ENCODE measurements around the gene FARS2. TPM values are rescaled to one million over a fixed set of nuclear protein-coding genes. Genes with fewer than 3 reads are reported as not detected.

The FARS2 gene
- total RNA-seq, 1 donor from 2014 or later, result 25.4 TPM

GRCh38 chr6:5736016-5736738 is 474.9 kb downstream of the FARS2 start:
- DNase-seq, result no peak

DNA sequence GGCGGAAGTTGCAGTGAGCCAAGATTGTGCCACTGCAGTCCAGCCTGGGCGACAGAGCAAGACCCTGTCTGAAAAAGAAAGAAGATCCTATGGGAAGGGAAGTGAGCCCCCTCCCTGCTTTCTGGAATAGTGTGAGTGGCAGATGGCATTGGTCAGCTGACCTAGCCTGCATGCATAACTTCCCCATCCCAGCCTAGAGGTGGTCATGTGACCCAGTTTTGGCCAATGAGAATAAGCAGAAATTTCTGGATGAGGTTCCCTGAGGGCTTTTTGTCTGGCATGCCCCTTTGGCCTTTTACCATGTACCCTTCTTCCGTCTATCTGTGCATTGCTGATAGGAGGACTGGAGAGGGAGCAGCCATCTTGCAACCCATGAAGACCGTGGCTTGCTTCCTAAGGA is 476.1 kb downstream of the FARS2 start:
- no peak for DNase-seq

DNA sequence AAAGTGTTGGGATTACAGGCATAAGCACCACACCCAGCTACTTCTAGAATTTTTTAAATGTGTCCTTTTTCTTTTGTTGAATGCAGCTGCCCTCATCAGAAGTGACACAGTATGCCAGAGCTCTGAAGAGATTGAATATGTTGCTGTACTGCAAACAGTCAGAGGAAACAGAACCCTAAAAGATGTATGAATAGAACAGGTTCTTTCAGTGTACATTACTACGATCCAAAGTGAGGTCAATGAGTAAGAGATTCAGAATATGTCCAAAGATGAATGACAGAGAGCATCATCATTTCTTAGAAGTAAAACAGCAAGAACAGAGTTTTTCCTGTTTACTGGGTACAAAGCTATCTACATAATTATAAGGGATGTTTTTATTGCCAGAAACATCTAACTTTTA is 476.9 kb downstream of the FARS2 start:
- DNase-seq, result no peak

DNA sequence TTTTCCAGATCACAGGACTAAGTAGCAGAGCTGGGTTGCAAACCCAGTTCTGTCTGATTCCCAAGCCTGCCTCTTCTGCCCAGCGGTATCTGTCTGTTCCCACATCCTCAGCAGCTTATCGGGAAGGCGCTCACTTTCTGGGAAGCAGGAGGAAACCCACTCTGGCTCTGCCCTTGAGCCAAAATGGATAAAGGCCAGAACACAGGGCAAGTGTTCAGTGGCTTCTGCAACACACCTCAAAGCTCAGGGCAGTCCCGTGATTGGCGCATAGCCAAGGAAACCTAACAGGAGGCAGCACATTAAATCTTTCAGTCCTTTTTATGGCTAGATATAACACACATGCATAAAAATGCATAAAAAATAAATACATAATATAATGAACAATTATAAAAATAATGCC is 483.2 kb downstream of the FARS2 start:
- DNase-seq, result no peak

- no peak for DNase-seq
Observed at GRCh38 chr6:5745081-5745480, 483.8 kb downstream of the FARS2 start.

DNA sequence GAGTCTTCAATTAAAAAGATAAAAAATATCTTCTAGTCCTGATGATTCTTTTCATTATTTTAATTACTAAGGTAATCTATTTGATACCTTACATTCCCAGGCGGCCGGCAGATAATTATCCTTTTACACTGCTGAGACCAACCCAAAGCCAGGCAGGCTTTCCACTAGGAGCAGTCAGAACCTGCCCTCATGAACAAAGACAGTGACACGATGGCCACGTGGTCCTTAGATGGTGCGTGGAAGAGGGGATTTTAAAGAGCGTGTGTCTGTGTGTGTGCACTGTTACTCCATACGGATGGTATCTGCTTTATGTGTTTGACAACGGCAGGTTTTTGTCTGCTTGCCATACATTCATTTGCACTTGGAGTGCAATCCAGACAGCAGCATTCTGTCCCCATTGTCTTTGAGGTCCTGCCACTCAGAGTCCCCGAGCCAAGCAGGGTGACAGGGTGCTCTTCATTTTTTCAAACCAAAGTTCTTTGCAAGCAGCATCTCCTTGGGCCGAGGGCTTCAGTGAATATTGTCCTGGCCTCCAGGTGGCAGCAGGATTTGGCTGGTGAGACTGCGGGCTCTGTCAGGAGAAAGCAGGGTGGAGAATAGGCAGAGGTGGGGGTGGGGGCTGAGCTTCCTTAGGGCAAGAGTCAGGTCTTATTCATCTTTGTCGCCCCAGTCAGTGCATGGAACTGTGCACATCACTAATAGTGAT is 484.9 kb downstream of the FARS2 start:
- DNase-seq, result peak; percentile 34

- DNase-seq, result peak; percentile 57
Observed at GRCh38 chr6:5746759-5747130, 485.4 kb downstream of the FARS2 start.

DNA sequence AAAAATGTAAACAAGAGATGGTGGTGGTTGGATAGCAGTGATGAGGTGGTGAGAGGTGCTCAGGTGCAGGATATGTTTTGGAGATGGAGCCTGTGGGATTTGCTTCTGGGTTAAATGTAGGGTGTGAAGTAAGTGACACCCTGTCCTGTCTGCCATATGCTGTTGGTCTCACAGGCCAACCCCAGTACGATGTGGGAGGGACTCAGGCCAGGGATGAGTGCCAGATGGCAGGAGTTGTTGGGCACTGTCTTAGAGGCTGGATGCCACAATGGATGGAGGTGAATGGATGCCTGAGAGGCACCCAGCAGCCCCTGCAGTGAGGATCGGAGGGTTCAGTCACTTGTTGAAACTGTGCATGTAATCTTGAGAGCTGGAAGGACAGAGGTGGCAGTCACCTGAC is 486.1 kb downstream of the FARS2 start:
- no peak for DNase-seq

DNA sequence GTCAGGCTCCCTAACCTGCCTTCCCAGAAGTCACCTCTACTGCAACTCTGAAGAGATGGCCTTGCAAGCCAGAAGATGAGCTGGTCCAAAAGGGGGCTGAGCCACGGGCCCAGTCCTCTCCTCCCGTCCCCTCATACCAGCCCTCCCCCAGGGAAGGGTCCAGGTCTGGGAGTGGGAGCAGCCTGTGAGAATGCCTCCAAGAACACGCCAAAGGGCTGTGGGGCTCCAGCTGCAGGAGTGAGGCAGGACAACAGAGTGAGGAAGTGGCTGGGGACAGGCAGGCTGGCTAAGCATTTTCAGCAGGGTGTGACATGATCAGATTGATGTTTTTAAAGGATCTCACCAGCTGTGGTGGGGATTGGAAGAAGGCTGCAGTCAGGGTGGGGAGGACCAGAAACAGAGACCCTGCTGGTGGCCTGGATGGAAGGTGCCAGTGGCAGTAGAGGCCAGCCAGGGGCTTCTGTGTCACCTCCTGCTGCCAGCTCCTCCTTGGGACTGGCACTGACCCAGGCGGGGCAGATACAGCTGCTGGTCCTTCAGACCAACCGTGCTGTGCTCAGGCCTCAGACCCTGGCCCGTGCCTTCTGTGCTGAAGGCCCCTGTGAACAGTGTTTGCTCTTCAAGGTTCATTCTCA is 487.8 kb downstream of the FARS2 start:
- DNase-seq, result no peak

DNA sequence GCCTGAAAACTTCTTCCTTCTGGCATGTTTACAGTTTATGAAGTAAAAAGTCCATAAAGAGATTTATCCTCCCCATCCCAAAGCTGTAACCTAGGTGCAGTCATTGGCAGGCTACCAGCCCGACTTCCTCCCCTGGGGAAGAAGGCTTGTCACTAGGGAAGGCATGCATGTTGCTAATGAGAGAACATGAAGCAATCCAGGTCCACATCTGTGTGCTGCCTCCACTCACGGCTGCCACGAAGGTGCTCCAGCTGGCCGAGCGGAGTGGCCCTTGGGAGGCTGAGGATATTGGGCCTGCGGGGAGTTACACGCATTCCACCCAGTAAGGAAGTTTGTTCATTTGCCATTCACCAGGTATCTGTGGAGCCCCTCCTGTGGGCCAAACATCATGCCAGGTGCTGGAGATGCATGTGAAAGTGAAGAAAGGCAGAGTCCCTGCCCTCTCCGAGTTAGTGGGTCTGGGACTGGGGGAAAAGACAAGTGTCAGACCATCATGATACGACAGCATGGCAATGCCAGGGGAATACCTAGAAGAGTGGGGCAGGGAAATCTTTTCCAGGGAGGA is 488.4 kb downstream of the FARS2 start:
- no peak for DNase-seq

DNA sequence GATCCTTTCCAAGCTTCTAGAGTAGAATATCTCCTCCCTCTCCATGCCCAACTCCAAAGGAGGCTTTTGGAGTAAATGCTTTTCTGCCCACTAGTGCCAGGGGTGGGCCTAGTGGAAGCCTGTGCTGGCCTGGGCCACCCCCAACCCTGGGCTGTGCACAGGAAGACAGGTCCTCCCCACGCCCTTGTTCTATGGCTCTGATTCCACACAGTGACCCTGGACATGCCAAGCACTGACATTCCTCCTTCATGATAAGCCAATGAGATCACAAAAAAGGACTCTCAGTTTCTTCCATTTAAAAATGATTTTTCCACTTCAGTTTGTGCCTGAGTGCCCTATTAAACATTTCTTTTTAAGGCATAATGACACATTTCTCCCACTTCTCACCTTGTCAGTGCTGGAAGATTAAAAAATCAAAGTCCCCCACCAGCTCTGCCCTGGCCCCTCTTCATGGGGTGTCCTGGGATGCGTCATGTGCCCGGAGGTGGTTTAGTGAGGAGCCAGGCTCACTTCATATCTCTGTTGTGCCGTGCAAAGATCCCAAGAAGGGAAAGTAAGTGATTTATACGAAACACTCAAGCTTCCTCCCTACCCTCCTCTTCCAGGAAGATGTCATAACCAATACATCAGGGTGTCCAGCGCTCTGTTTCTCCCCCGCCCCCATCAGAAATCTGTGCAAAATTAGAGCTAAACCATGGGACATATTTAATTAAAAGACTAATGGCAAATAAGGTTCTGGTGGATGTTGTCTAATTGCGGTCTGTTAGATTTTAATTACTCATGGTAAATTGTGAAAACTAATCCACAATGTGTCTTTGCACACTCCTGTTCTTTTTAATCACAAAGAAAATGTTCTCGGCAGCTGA is 490.4 kb downstream of the FARS2 start:
- DNase-seq, result no peak

- DNase-seq, result peak; percentile 39
Observed at GRCh38 chr6:5752391-5752680, 491.0 kb downstream of the FARS2 start.

- no peak for DNase-seq
Observed at GRCh38 chr6:5753209-5753608, 491.9 kb downstream of the FARS2 start.

GRCh38 chr6:5754904-5755303 is 493.6 kb downstream of the FARS2 start:
- DNase-seq, result no peak

DNA sequence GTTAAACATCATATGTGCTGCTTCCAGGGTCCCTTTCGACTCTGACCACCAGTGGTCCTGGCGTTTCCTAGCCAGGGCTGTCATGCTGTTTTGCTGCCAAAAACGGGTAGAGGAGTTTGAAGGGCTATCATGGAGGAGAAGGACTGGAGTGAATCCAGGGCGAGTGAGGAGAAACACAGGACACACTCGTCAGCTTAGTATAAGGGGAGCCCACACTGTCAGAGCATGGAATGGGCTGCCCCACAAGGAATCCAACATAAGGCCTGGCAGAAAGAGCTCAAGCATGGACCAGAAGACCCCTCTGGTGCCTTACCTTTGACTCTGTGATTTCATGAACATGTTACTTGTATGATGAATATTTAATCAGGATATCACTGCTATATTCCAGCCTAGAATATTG is 498.3 kb downstream of the FARS2 start:
- no peak for DNase-seq

DNA sequence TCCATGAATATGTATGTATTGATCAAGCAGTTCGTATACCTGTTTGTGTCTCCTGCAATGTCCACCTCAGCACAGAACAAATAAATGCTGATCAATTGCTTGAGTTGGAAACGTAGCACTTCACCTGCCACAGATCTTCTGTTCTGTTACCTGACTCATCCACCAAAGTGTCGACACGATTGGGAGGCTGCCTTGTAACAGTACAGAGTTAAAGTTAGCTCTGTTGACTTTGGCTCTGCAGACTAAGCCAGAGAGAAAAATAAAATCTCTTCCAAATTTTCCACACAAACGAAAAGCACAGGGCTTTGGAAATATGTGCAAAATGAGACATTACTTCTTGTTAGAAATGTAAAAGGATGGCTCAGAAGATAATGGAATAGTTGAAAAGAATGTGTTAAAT is 500.1 kb downstream of the FARS2 start:
- no peak for DNase-seq

- DNase-seq, result no peak
Observed at GRCh38 chr6:5762561-5762968, 501.3 kb downstream of the FARS2 start.

- no peak for DNase-seq
Observed at GRCh38 chr6:5763407-5763806, 502.1 kb downstream of the FARS2 start.

DNA sequence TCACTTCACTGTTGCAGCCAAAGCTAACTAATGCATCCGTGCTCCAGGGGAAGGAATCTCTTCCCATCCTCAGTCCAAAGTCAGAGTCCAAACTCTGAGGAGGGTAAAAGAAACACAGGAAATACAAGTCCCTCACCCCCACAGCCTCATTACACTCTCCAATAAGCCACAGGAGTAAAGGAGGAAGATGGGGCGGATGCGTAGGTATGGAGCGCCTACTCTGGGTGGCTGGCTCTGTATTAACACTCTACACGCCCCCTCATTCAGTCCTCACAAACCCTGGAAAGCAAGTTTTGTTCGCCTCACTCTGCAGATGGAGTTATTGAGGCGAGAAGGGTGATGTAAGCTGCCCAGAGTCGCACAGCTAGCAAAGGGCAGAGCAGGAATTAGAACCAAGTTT is 502.6 kb downstream of the FARS2 start:
- DNase-seq, result no peak

GRCh38 chr6:5764401-5764955 is 503.2 kb downstream of the FARS2 start:
- DNase-seq, result peak; percentile 86

- no peak for DNase-seq
Observed at GRCh38 chr6:5765141-5765760, 503.9 kb downstream of the FARS2 start.

- no peak for DNase-seq
Observed at GRCh38 chr6:5766260-5766659, 504.9 kb downstream of the FARS2 start.
